GM21529 (cell line): ENCODE data around the gene DLG5.

Experiments
- ATAC-seq: cut with Tn5 transposase; IDR thresholded peaks from one replicate; pipeline ENCODE4 v1.9.1; 2021; ENCODE audit not compliant: unreplicated experiment

DLG5 gene

DNA sequence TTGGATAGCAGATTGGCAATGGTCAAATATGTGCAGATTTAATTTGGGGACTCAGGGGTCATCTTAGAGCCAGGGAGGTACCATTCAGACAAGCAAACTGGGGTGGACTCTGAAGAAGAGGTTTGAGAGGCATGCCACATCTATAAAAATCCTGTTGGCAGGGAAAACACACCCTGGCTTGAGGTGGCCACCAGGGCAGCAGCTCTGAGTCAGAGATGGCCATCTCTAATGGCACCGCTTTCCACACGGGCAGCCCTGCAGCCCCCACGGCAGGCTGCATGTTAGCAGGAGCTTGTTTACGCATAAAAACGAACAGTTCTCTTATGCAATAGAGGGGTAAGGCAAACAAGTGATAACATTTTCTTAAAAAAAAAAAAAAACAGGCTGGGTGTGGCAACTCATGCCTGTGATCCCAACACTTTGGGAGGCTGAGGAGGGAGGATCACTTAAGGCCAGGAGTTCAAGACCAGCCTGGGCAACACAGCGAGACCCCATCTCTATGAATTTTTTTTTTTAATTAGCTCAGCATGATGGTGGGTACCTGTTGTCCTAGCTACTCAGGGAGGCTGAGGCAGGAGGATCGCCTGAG is 14.9 kb downstream of the DLG5 start:
- ATAC-seq: no peak

DNA sequence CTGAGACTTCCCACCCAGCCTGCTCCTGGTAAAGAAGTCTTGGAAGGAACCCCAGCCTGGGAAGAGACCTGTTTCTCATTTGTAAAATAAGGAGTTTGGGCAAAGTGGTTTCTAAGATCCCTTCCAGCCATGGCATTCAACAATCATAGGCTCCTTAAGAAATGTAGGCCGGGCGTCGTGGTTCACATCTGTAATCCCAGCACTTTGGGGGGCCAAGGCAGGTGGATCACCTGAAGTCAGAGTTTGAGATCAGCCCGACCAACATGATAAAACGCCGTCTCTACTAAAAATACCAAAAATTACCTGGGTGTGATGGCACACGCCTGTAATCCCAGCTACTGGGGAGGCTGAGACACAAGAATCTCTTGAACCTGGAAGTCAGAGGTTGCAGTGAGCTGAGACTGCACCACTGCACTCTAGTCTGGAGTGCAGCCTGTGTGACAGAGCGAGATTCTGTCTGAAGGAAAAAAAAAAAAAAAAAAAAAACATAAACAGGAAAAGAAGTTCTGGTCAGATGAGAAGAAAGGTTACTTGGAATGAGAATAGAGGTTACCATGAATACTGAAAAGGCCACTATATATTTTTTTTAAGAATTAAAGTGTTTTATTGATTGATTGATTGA is 15.9 kb downstream of the DLG5 start:
- no peak for ATAC-seq

DNA sequence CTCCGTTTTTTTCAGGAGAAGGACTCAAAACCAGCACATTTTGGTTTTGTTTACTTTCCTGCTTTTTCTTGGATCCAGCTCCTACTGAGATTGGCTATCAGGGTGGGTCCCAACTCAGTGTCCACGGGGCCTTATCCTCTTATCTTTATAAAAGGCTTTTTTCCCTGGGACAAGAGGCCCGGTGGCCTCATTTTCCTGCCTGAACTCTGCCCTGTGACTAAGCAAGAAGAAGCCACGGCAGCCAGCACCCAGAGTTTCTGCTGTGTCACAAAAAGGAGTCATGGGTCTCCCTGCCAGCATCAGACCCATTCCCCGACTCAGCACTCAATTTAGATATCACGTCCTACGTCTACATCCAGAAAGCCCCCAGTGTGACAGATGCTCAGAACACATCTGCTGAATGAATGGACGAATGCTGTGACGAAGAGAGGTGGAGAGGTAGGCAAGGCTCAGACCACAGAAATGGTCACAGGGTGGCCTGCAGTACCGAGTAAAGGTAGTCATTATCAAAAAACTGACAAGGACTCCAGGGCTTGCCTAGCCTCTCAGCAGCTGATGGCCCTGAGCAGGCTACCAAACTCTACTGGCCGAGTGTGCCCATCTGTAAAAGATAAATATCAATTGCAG is 16.7 kb downstream of the DLG5 start:
- no peak for ATAC-seq

DNA sequence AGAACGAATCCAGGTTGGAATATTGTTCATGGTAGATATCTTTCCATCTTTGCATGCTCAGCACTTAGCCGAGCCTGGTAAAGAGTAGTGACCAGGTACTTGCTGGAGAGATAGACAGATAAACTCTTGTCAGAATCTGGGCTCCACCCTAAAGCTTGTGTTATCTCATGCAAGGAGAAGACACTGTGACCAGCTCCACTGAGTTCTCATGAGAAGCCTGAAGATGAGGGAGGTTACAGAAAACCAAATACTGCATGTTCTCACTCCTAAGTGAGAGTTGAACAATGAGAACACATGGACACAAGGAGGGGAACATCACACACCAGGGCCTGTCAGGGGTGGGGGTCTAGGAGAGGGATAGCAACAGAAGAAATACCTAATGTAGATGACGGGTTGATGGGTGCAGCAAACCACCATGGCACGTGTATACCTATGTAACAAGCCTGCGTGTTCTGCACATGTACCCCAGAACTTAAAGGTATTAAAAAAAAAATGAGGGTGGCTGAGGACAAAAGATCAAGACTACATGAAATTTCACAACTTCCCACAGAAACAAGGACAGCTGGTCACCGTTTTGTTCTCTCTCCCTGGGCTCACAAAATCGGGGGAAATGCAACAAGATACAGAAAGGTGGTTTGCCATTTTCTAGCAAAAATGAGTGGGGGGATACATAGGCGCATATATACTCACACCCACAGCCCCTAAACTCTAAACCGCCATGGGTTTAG is 17.4 kb downstream of the DLG5 start:
- no peak for ATAC-seq

DNA sequence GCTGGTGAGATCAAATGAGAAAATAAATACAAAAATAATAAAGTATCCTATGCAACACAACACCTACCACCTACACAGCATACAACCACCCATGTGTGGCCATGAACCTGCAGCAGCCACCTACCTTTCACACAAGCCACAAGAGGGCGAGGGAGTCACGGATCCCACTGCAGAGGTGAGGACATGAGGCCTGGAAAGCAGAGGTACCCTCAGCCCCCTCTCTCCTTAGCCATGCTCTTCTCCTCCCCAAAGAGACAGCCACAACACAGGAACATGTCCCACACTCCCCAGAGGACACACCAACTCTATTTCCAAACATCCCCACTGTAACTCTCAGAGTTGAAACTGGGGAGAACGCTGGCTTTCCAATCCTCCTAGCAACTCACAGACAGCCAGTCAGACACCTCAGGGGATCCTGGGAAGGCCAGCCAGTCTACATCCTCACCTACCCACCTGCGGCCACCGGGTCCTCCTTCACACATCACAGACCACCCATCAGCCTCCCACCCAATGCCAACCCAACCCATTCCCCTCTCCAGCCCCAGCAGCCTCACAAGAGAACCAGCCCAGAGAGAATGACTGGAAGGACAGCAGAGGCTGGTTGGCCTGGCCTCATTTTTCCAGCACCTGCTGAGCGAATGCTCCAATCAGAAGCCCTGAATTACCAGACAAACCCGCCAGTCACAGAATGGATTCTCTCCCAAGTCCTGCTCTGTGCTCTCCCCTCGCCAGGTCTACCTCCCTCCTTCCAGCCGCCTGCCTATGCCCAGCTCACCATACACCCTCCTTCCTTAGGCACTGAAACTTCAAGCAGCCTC is 18.4 kb downstream of the DLG5 start:
- no peak for ATAC-seq

DNA sequence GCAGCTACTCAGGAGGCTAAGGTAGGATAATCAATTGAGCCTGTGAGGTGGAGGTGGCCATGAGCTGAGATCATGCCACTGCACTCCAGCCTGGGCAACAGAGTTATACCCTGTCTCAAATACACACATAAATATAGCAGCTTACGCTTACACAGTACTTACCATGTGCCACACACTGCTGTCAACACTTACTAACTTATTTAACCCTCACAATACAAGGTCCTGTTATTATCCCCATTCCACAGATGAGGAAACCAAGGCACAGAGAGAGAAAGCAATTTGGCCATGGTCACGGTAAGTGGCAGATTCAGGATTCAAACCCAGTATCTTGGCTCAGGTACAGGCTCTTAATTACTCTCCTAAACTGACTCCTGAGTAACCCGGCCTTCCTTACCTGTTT is 19.1 kb downstream of the DLG5 start:
- no peak for ATAC-seq

DNA sequence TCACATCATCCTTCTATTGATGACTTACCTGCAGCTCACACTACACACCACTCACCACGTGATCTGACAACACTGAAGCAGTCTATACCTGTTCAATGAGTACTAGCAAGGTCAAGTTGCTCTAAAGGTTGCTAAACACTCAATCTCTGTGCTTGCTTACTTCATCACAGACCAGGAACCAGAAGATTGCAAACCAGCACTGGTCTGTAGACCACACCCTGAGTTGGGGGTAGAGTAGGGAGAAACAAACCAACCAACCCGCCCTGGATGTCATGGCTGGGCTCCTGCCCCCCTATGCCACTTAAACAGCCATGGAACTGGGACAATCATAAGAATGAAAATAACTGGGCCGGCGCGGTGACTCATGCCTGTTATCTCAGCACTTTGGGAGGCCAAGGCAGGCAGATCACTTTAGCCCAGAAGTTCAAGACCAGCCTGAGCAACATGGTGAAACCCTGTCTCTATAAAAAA is 19.6 kb downstream of the DLG5 start:
- no peak for ATAC-seq

DNA sequence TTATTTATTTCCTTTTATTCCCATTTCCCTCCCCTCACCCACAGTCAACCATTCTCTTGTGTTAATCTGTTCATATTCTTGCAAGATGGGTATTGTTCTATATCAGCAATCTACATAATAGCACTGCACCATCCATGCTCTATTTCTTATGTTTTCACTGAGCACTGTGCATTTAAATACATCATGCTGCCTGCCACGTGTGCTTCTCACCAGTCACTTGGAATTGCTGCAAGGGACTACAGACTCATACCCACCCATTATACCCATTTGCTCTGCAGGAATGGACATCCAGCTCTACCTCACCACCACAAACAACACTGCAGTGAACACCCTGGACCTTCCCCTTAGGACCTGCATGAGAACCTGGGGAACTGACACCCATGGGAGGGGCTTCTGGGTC is 20.8 kb downstream of the DLG5 start:
- ATAC-seq: no peak

DNA sequence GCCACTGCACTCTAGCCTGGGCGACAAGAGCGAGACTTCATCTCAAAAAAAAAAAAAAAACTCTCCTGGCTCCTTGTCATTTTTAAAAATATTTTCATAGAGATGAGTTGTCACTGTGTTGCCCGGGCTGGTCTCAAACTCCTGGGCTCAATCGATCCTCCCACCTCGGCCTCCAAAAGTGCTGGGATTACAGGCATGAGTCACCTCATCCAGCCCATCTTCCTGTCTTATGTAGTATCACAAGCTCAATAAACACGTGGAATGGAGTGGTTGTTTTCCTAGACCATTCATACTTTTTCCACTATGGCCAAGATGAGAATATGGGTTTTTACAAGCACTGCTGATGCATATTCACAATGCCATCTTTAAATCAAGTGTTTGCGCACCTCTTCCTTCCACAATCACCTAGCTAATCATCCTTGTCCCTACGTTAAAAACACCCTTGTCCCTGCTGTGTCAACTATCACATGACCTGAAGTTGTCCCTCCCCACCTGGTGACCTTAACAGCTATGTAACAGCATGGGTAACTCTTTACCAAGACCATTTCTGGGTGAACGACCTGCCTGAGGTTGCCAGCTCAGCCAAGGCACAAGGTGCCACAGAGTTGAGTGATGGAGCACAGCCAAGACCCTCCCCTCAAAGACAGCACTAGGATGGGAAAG is 21.3 kb downstream of the DLG5 start:
- ATAC-seq: no peak

DNA sequence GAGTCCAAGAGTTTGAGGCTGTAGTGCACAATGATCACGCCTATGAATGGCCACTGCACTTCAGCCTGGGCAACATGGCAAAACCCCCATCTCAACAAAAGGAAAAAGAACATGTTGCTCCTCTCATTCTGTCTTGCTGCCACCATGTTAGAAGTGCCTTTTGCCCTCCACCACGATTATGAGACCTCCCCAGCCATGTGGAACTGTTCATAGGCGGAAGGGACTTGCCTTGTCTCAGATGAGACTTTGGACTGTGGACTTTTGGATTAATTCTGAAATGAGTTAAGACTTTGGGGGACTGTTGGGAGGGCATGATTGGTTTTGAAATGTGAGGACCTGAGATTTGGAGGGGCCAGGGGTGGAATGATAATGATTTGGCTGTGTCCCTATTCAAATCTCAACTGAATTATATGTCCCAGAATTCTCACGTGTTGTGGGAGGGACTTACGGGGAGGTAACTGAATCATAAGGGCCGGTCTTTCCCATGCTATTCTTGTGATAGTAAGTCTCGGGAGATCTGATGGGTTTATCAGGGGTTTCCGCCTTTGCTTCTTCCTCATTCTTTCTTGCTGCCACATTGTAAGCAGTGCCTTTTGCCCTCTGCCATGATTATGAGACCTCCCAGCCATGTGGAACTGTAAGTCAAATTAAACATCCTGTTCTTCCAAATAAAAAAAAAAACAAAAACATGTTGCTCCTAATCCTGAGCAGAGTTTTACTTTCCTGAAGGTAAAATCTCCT is 22.3 kb downstream of the DLG5 start:
- no peak for ATAC-seq

DNA sequence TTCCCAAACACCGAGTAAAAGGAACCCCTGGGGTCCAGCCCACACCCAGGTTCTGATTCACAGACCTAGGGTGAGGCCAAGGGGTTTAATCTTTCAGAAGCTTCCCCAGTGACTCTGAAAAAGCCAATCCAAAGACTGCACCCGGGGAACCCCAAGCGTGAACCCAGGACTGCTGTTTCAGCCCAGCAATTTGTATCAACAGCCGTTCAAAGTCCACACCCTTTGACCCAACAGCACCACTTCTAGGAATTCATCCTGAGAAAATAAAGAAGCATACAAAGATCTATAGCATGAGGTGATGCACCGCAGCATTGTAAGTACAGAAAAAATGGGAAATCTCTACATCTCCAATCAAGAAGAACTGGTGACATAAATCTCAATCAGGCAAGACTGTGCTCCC is 24.4 kb downstream of the DLG5 start:
- no peak for ATAC-seq

DNA sequence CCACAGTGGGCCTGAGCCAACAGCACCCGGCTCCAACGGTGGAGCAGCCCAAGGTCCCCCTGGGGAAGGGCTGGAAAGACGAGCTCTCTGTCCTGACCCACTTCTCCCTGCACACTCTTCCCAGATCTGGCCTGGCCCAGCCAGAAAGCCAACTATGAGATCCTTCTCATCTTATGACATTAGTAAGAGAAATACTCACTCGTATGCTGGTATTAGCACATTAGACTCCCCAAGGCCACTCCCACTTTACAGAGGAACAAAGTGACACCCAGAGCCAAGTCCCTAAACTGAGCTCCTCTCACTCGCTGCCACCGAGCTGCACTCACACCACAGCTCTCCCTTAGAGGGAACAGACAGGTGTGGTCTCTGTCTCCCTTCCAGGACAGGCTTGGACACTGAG is 24.8 kb downstream of the DLG5 start:
- no peak for ATAC-seq

DNA sequence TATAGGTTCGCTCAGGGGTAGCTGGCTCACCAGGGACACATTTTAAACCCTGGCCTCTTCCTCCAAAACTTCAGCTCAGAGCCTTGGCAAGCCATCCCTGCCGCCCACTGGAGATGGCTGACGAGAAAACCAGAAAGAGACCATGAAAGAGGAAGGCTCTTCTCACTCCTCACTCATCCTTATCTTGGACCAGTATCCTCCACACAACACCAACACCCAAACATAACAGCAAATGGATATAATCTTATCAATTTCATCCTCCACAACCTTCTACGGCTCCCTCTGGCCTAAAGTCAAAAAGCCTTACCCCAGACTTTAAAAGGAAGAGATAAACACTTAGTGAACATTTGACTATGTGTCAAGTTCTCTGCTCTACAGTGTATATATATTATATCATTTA is 26.9 kb downstream of the DLG5 start:
- no peak for ATAC-seq

DNA sequence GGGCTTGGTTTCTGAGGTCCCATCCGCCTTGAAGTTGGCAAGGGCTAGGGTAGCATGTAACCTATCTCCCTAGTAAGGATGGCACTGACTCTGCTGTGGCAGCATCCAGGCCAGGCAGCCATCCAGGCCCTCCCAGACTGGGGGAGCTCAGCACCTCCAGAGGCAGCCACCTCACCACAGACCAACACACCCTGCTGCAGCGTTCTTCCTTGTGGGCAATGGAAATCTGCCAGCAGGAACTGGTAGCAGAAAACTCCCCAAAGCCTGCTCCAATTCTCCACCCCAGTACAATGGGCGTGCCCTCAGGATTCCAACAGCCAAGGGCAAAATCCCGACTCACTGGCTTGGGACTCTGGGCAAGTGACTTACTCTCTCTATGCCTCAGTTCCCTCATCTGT is 27.5 kb downstream of the DLG5 start:
- ATAC-seq: no peak

DNA sequence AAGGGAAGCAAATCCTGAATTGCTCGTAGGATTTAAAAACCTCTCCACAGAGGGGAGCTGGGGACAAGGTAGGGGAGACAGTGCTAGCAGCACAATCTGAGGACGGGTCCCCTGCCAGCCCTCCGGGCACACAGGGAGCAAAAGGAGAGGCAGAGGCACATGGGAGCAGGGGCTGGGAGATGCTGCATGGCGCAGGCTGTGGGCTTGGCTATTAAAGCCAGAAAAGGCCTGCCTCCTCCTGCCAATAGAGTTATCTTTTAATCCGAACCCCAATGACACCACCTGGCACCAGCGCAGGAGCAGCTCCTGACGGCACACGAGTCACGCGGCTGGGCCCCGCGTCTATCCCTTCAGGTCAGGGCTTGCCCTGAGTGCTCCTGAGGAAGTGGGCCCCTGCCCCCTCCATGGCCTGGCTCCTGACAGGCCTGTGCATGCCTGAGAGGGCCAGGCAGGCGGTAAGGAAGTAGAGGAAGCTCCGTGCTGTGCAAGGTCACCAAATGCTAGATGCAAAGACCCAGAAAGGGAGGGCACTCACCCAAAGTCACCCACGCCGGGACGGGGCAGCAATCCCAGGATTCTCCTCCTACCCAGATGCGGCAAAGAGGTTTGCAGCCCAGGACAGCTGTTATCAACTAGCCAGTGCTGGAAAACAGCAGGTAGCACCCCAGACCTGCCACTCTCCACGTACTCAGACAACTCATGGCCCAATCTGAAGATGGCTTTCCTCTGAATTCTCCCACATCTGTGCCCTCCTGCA is 28.1 kb downstream of the DLG5 start:
- ATAC-seq: no peak

DNA sequence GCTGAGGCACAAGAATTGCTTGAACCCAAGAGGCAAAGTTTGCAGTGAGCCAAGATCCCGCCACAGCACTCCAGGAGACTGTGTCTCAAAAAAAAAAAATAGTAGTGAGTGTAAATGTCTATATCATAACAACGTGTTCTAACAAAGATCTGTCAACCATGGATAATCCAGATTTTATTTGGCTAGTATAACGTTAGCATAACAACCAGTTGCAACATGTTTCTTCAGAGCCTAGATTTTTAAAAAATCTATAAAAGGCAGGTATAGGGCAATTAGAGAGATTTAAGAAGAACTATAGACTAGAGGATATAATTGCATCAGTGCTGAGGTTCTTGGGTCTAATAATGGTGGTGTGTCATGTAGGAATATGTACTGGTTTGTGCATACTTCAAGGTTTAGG is 30.5 kb downstream of the DLG5 start:
- ATAC-seq: no peak

DNA sequence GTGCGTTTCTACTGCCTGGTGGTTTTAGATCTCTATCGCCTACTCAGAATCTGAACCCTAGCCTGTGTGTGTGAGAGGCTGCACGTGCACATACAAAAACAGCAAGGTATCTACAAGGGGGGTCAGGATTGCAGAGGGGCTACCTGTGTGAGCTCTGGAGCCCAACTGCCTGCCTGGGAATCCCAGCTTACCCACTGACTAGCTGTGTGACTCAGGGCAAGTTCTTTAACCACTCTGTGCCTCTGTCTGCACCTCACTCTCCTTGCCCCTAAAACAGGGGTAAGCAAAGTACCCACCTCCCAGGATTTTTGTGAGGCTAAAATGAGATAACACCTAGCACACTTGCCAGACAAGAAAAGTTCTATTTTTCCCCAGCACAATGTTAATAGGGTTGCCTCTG is 32.5 kb downstream of the DLG5 start:
- ATAC-seq: no peak

DNA sequence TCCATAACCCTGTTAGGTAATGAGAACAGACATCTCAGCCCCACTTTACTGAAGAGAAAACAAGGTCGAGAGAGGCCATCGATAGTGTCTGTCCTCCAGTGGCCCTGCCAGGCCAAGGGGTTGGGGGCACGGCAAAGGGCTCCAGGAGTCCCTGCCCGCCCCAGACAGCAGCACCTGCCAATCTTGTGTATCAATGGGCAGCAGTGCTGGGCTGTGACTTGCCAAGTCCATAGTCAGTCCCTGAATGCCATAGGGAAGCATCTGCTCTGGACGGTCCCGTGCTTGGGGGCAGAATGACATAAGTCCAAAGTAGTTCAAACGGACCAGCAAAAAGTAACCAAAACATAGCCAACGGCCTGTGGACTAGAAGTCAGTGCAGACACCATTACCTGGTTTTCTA is 33.2 kb downstream of the DLG5 start:
- no peak for ATAC-seq

DNA sequence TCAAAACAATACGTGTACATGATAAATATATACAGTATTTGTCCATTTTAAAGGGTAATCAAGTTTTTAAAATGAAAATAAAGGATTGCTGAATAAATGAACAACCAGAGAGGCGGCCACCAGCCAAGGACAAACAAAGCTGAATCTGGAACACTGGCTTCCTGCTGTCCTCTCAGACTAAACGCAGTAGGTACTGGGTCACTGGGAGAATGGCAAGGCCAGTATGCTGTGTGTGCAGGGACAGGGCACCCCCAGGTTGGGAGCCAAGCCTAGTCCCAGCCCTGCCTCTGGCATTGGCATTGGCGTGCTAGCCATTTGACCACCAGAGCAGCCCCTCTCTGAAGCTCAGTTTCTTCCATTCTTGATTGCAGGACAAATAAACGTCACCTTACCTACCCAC is 33.8 kb downstream of the DLG5 start:
- no peak for ATAC-seq
